ENCODE results near the gene SLC35A2. TPM values are rescaled to one million over a fixed set of nuclear protein-coding genes. Genes with fewer than 3 reads are reported as not detected.

Gene SLC35A2
- total RNA-seq, 1 experiment from 2014 or later, result 18.0 TPM

Other genes starting within 250 kb of the SLC35A2 start
- gene WAS, start 227.8 kb downstream of the SLC35A2 start, total RNA-seq (2021), result 0.79 to 1.6 TPM (median 0.96 TPM) in 3 replicates
- 14.2 to 16.5 TPM (median 16.4 TPM) in 3 replicates for gene SUV39H1, start 214.9 kb downstream of the SLC35A2 start, total RNA-seq (2021)
- gene GLOD5, start 149.9 kb downstream of the SLC35A2 start, total RNA-seq (2021), result 0.27 TPM in 1 of 3 replicates, not detected in the others
- 0.25 to 0.27 TPM (median 0.26 TPM) in 3 replicates for gene GATA1, start 125.1 kb downstream of the SLC35A2 start, total RNA-seq (2021)
- gene HDAC6, start 109.6 kb downstream of the SLC35A2 start, total RNA-seq (2021), result 58.5 to 60.3 TPM (median 59.2 TPM) in 3 replicates
- not detected in 3 replicates for gene ERAS, start 85.1 kb downstream of the SLC35A2 start, total RNA-seq (2021)
- gene PCSK1N, start 76.0 kb downstream of the SLC35A2 start, total RNA-seq (2021), result 7.4 to 8.0 TPM (median 7.5 TPM) in 3 replicates
- gene TIMM17B, start 13.9 kb downstream of the SLC35A2 start, total RNA-seq (2021), result 99.6 to 120 TPM (median 114 TPM) in 3 replicates
- 79.4 to 81.2 TPM (median 81.2 TPM) in 3 replicates for gene PQBP1, start 13.7 kb downstream of the SLC35A2 start, total RNA-seq (2021)
- 146 to 184 TPM (median 182 TPM) in 3 replicates for gene PIM2, start 7.4 kb upstream of the SLC35A2 start, total RNA-seq (2021)
- gene OTUD5, start 46.0 kb upstream of the SLC35A2 start, total RNA-seq (2021), result 50.9 to 52.6 TPM (median 51.1 TPM) in 3 replicates
- 4.9 to 5.4 TPM (median 5.2 TPM) in 3 replicates for gene KCND1, start 60.2 kb upstream of the SLC35A2 start, total RNA-seq (2021)
- gene GRIPAP1, start 90.6 kb upstream of the SLC35A2 start, total RNA-seq (2021), result 60.0 to 70.7 TPM (median 60.9 TPM) in 3 replicates
- gene TFE3, start 131.7 kb upstream of the SLC35A2 start, total RNA-seq (2021), result 46.4 to 51.2 TPM (median 50.0 TPM) in 3 replicates
- gene CCDC120, start 147.4 kb upstream of the SLC35A2 start, total RNA-seq (2021), result 13.0 to 15.2 TPM (median 14.4 TPM) in 3 replicates
- 14.8 to 16.1 TPM (median 15.0 TPM) in 3 replicates for gene PRAF2, start 162.4 kb upstream of the SLC35A2 start, total RNA-seq (2021)
- 20.0 to 23.9 TPM (median 21.4 TPM) in 3 replicates for gene WDR45, start 168.2 kb upstream of the SLC35A2 start, total RNA-seq (2021)
- gene GPKOW, start 212.1 kb upstream of the SLC35A2 start, total RNA-seq (2021), result 18.5 to 19.9 TPM (median 19.0 TPM) in 3 replicates